Measurements from ENCODE around the gene FARP1.

GRCh38 chr13:98264877-98265276 is 122.0 kb downstream of the FARP1 start:
- TF ChIP-seq ZBTB7A (IDR thresholded peaks at IDR 0.05; ENCODE audit: low read depth) (no peak), USF1 (IDR thresholded peaks at IDR 0.05) (no peak), TCF12 (IDR thresholded peaks at IDR 0.05; ENCODE audit: low read depth) (no peak)
